Ovary (tissue), 3 donors: ENCODE results near the gene NDUFC2.

Source experiments
- CTCF ChIP-seq, 3 donors: fragments of 450-650 bp in 2 of 3; fragments of 200-600 bp in 1 of 3; IDR thresholded peaks; one replicate each; pipeline versions ENCODE4 v1.5.1 to v1.8.0; 2016 to 2022; ENCODE audit warnings: antibody characterized with exemption in 3 of 3, mild to moderate bottlenecking in 1 of 3
- EP300 ChIP-seq: sonication (generic); formaldehyde crosslinking; IDR thresholded peaks from one replicate; pipeline ENCODE4 v1.6.1; 2017; ENCODE audit warnings: antibody characterized with exemption
- donor health status: DM: no; HTN: no; CAD: no.

- TF ChIP-seq CTCF (IDR thresholded peaks at IDR 0.05) (no peak), EP300 (no peak)
Measured at GRCh38 chr11:78067704-78068103, 12.0 kb downstream of the NDUFC2 start.
